ENCODE results near the gene CWH43. TPM values are rescaled to one million over a fixed set of nuclear protein-coding genes. Genes with fewer than 3 reads are reported as not detected.
"Not testable (repeated sequence)": the region's sequence is repeated elsewhere in the genome, so short reads cannot be mapped to it uniquely, and the experiment has no call there.

The CWH43 gene
- under 1 TPM in 1 of 3 donors, not detected in 2; 0.43 TPM for polyA plus RNA-seq

DNA sequence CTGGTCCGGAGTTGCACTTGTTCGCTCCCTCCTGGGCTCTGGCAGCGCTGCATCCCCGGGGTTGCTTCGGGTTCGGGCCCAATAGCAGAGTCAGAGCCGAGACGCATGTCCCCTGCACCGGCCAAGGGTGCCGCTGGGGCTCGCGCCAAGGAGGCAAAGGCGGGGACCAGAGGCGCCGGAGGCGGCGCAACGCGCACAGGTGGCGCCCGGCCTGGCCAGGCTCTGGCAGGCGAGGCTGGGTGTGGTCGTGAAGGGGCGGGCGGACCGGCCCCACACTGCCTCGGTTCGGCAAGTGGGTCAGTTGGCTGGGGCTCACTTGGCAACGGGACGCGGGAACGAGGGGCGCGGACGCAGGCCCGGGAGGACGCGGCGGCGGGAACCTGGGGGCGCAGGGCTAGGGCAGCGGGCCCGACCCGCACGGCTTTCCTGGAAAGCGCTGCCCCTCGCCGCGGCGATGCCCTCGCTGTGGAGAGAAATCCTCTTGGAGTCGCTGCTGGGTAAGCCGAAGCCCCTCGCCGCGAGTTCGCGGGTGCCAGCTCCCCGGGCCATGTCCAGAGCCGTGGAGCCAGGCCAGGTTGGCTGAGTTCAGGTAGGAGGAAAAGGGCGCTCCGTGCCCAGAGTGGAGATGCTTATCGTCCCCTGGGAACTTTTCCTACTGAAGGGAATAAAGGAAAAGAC, at the start of gene CWH43:
Gene CWH43, plus strand, starts transcription at position 300 of the 678 bp plus-strand sequence. Its CDS starts 155 bp downstream, at position 455.
- H3K27ac ChIP-seq (ENCODE audit: low read depth, low read length): no peak within 1 kb of the TSS
- 2 to 4% (median 2%) methylated on average over 61 to 63 of the region's 63 CpGs for WGBS, 3 donors

- WGBS, 3 donors: 78 to 87% (median 81%) methylated on average over 2 of the region's 2 CpGs
- H3K27ac ChIP-seq (ENCODE audit: low read depth, low read length): no peak overlapping the region
Observed at GRCh38 chr4:48937033-48937432, 49.0 kb upstream of the CWH43 start.

DNA sequence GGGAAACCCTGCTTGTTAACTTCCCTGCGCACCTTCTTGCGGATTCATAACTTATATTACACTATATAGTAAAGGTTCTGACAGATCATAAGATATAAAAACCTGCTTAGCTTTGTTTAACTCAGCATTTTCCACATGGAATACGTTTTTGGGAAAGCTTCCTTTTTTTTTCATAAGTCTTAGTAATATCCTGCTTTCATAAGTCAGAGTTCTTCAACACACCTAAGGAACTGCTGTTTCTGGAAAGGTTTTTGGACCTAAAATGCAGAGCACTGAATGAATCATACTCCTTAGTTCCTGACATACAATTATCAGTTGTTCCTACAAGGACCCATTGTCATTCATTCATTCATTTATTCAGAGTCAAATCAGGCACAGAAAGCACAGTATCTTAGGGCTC, 47.2 kb upstream of the CWH43 start:
- no peak overlapping the region for H3K27ac ChIP-seq (ENCODE audit: low read depth, low read length)
- 78 to 81% (median 80%) methylated on average over 3 of the region's 3 CpGs for WGBS, 3 donors

DNA sequence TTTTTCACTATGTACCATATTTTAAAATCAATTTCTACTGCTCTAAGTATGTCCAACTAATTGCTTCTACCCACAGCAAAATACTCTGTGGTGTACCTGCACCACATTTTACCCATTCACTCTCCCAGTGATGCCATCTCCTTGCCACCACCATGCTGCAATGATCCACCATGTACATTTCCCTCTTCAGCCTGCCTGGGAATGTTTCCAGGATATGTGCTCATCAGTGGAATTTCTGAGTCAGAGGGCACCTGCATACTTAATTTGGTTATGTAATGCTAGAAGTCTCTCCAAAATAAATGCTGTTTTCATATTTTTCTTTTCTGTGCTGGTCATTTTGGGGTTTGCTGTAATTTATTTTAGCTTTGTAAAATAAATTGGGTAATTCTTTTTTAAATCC, 46.3 kb upstream of the CWH43 start:
- no peak overlapping the region for H3K27ac ChIP-seq (ENCODE audit: low read depth, low read length)

DNA sequence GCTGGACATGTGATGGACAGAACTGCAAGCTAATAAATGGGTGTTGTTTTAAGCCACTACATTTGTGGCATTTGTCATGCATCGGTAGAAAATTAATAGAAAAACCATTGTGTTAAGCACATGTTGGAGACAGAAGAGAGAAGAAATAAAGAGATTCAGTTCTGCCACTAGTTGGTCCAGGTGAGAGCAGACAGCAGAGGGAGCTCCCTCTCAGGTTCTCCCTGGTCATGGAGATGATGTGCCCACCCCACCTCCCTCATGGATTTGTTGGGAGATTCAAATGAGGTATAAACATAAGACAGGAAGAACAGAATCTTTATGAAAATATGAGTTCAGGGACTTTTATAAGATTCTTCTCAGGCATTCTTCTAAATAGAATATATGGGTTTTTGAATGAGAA, 42.7 kb upstream of the CWH43 start:
- WGBS, 3 donors: 47 to 67% (median 67%) methylated on average over 1 of the region's 1 CpG

GRCh38 chr4:48944252-48944651, 41.8 kb upstream of the CWH43 start:
- whole genome bisulfite sequencing, 3 donors: 77 to 93% (median 88%) methylated on average over 8 of the region's 8 CpGs
- H3K27ac ChIP-seq (ENCODE audit: low read depth, low read length): no peak overlapping the region

More for the DNA sequence above, 42.7 kb upstream of the CWH43 start:
- no peak overlapping the region for H3K27ac ChIP-seq (ENCODE audit: low read depth, low read length)

- H3K27ac ChIP-seq (ENCODE audit: low read depth, low read length): no peak overlapping the region
- 66 to 72% (median 67%) methylated on average over 6 of the region's 6 CpGs for WGBS, 3 donors
Observed at GRCh38 chr4:48944756-48945241, 41.3 kb upstream of the CWH43 start.

- H3K27ac ChIP-seq (ENCODE audit: low read depth, low read length): no peak overlapping the region
- WGBS, 3 donors: 41 to 69% (median 49%) methylated on average over 2 of the region's 2 CpGs
Observed at GRCh38 chr4:48945981-48946380, 40.1 kb upstream of the CWH43 start.

DNA sequence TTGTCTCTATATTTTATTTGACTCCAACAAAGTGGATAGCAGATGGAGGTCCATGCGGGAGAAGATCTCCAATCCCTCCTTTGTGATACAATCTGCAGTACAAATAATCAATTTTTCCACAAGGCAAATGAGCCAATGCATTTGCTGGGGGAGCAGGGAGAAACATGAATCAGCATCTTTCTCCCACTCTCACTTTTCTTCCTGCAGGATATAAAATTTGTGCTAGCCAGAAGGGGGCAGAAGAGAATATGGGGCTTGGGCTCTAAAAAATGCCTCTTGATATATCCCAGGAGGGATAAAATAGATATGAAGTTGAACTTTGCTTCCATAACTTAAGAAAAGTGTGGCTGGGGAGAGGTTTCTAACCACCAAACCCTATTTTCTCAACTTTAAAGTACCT, 38.3 kb upstream of the CWH43 start:
- WGBS, 3 donors: 84 to 94% (median 93%) methylated on average over 1 of the region's 1 CpG

DNA sequence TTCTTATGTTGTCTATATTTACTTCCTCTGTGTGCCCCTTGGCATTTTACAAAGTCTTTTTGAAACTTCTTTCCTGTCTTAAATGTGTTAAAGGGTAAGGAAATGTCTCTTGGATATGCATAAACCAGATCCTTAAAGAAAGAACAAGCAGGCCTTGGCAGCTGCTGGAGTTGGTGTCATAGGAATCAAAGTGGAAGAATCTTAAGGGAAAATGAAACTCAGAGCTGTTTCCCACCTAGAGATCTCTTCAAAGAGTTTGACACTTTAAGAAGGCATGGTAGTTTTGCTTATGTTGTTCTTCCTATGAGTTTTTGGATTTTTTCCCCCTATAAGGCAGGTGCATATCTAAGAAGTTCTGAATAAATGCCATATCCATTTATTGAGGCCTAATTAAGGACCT, 37.0 kb upstream of the CWH43 start:
- no peak overlapping the region for H3K27ac ChIP-seq (ENCODE audit: low read depth, low read length)

More for the DNA sequence above, 38.3 kb upstream of the CWH43 start:
- H3K27ac ChIP-seq (ENCODE audit: low read depth, low read length): no peak overlapping the region

- no peak overlapping the region for H3K27ac ChIP-seq (ENCODE audit: low read depth, low read length)
Observed at GRCh38 chr4:48949518-48950219, 36.4 kb upstream of the CWH43 start.

GRCh38 chr4:48954314-48954713, 31.8 kb upstream of the CWH43 start:
- H3K27ac ChIP-seq (ENCODE audit: low read depth, low read length): no peak overlapping the region
- 85 to 89% (median 86%) methylated on average over 2 of the region's 2 CpGs for WGBS, 3 donors

More at GRCh38 chr4:48949518-48950219, 36.4 kb upstream of the CWH43 start:
- WGBS, 3 donors: 69 to 81% (median 76%) methylated on average over 4 of the region's 4 CpGs

DNA sequence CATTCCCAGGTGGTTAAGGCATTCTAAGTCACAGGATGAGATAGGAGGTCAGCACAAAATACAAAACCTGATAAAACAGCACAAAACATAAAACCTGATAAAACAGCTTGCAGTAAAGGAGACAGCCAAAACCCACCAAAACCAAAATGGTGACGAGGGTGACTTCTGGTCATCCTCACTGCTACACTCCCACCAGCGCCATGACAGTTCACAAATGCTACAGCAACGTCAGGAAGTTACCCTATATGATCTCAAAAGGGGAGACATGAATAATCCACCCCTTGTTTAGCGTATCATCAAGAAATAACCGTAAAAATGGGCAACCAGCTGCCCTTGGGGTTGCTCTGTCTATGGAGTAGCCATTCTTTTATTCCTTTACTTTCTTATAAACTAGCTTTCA, 28.7 kb upstream of the CWH43 start:
- H3K27ac ChIP-seq (ENCODE audit: low read depth, low read length): not testable (repeated sequence)
- WGBS, 3 donors: 86 to 91% (median 87%) methylated on average over 5 of the region's 5 CpGs

- WGBS, 3 donors: 76 to 86% (median 85%) methylated on average over 2 of the region's 2 CpGs
- H3K27ac ChIP-seq (ENCODE audit: low read depth, low read length): no peak overlapping the region
Observed at GRCh38 chr4:48958582-48958981, 27.5 kb upstream of the CWH43 start.

DNA sequence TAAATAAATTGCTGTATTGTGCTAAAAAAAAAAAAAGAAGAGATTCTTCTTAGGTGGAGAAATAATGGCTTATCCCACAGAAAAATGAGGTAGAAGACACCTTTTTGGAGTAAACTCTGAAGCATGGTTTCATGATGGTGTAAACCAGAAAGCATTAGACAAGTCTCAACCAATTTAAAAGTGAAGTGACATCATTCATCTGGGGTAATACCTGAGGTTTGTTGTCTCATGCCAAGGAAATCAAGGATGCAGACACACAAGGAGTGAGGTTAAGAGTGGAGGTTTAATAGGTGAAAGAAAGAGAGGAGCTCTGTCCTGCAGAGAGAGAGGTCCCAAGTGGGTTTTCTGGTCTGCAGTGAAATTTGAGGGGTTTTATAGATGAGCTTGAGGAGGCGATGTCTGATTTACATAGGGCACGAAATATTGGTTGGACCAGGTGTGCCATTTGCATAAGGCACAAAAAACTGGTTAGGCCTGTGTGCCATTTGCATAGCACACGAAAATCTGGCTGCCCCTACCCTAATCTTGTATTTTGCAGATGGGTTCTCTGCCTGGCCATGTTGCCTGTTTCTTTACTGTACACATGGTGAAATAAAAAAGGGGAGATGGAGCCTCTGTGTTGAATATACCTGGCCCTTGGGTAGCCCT, 25.0 kb upstream of the CWH43 start:
- H3K27ac ChIP-seq (ENCODE audit: low read depth, low read length): no peak overlapping the region
- WGBS, 3 donors: 74 to 83% (median 83%) methylated on average over 3 of the region's 3 CpGs

DNA sequence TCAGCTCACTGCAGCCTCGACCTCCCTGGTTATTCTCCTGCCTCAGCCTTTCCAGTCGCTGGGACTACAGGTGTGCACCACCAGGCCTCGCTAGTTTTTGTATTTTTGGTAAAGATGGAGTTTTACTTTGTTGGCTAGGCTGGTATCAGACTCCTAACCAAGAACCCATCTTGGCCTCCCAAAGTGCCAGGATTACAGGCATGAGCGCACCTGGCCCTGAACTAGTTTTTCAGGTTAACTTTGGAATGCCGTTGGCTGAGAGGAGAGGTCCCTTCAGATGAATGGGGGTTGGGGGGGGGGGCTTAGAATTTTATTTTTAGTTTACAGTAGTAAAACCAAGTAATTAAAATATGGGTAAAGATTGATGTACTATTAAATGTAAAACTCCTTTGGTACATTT, 23.4 kb upstream of the CWH43 start:
- WGBS, 3 donors: 82 to 90% (median 83%) methylated on average over 5 of the region's 5 CpGs
- H3K27ac ChIP-seq (ENCODE audit: low read depth, low read length): no peak overlapping the region

GRCh38 chr4:48963042-48963679, 22.9 kb upstream of the CWH43 start:
- WGBS, 3 donors: 17 to 19% (median 17%) methylated on average over 5 of the region's 5 CpGs

DNA sequence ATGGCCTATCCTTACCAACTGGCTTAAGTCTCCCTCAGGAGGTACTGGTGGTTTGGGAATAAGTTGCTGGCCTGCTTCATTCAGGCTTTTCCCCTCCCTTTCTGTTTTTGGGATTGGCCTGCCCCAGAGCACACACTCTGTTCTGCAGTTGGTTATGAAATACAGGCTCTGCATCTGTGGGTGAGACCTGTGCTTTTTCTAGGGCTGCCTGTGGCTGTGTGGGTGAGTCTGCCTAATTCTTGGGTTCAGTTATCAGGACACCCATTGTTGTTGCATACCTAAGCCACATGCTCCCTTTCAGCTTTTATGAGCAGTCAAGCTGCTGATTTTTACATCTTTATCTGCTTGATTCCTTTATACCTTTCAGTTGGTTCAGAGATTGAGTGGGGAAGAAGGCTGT, 19.0 kb upstream of the CWH43 start:
- no peak overlapping the region for H3K27ac ChIP-seq (ENCODE audit: low read depth, low read length)

More at GRCh38 chr4:48963042-48963679, 22.9 kb upstream of the CWH43 start:
- no peak overlapping the region for H3K27ac ChIP-seq (ENCODE audit: low read depth, low read length)

- H3K27ac ChIP-seq (ENCODE audit: low read depth, low read length): no peak overlapping the region
- WGBS, 3 donors: 96 to 100% (median 100%) methylated on average over 1 of the region's 1 CpG
Observed at GRCh38 chr4:48967631-48968030, 18.4 kb upstream of the CWH43 start.
